Erythroblast (primary cell): Measurements from ENCODE around the gene RHBDL1.

Source experiments
- GATA1 ChIP-seq: IDR thresholded peaks from 2 replicates; pipeline ENCODE4 v1.6.1; 2011; ENCODE audit warnings: low read depth, mild to moderate bottlenecking, control low read depth, low read length, moderate library complexity
- POLR2A ChIP-seq: IDR thresholded peaks from 2 replicates; pipeline ENCODE4 v1.6.1; 2011; ENCODE audit warnings: mild to moderate bottlenecking, low read length

DNA sequence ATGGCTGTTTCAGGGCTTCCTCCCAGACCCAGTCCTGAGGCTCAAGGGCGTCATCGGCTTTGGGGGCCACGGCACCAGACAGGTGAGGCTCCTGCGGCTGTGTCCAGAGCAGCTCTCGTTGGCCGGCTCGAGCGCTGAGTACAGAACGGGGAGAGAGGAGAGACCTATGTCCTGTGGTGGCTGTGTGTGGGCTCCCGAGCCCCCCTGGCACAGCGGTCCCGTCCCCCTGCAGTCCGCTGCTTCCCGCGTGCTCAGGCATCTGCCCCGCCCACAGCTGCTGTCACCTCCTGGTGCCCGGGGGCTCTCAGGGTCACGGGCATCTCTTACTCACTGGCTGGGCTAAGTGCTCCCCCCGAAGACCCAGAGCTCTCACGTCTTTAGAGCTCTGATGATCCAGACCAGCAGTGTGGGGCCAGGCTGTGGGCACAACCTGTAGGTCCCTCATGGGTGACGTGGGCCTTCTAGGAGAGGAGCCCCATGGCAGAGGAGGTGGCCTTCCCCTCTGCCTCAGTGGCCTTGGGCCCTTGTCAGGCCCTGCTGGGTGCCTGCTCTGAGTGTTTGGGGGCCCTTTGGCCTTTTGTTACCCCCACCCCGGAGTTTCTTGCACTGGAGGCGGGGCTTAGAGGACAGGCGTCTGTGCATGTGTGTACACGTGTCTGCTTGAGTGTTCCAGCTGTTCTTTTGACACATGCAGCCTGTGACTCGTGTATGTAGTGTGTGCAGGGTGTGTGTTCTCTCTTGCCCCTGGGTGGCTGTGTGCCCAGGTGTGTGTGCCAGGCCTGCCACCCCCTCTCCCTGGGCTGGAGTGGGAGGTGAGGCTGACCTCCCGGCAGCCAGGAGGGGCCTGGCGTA lies 22.8 kb upstream of the RHBDL1 start:
- TF ChIP-seq POLR2A = no peak
- TF ChIP-seq GATA1 = no peak
